ENCODE measurements around the gene CNTNAP5.

CNTNAP5 gene

DNA sequence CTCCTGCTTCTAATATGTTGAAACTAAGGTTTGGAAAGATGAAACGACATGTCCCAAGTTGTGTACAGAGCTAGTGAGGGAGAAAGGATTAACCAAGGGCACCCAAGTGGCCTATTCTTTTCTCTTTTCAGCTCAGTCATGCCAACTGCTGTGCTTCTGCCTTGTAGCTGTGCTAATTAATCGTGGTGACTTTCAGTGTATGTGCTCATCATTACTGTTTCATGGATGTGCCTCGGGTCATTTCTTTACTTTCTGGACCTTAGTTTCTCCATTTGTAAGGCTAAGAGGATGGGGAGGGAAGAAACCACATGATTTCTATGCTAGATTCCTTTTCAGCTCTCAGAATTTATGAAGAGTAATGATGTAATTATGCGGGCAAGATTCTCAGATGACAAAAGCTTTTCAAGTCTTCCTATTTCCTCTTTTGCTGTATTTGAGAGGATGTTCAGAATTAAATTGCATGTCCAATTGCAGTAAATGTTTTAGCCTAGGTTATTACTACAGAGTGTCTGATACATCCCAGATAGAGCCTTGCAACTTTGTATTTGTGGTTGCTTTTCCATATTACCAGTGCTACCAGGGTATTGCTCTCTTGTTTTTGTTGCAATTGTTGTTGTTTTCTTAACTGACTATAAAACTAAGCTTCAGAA lies 621.2 kb downstream of the CNTNAP5 start:
- no peak overlapping the region for H3K4me3 ChIP-seq (ENCODE audit: low read depth, low read length)
- no peak for DNase-seq (ENCODE audit: low read depth)
- TF ChIP-seq, protein P1, sequence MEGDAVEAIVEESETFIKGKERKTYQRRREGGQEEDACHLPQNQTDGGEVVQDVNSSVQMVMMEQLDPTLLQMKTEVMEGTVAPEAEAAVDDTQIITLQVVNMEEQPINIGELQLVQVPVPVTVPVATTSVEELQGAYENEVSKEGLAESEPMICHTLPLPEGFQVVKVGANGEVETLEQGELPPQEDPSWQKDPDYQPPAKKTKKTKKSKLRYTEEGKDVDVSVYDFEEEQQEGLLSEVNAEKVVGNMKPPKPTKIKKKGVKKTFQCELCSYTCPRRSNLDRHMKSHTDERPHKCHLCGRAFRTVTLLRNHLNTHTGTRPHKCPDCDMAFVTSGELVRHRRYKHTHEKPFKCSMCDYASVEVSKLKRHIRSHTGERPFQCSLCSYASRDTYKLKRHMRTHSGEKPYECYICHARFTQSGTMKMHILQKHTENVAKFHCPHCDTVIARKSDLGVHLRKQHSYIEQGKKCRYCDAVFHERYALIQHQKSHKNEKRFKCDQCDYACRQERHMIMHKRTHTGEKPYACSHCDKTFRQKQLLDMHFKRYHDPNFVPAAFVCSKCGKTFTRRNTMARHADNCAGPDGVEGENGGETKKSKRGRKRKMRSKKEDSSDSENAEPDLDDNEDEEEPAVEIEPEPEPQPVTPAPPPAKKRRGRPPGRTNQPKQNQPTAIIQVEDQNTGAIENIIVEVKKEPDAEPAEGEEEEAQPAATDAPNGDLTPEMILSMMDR (IDR thresholded peaks at IDR 0.05; ENCODE audit: insufficient read depth, low read depth, low read length, missing control alignments), result no peak

- no peak overlapping the region for H3K4me3 ChIP-seq (ENCODE audit: low read depth, low read length)
- DNase-seq (ENCODE audit: low read depth), result no peak
- TF ChIP-seq, protein P1 (IDR thresholded peaks at IDR 0.05; ENCODE audit: insufficient read depth, low read depth, low read length, missing control alignments), result no peak
These were observed 622.2 kb downstream of the CNTNAP5 start for GRCh38 chr2:124647245-124647644.

- no peak for DNase-seq (ENCODE audit: low read depth)
- H3K4me3 ChIP-seq (ENCODE audit: low read depth, low read length), result no peak overlapping the region
- TF ChIP-seq, protein P1 (IDR thresholded peaks at IDR 0.05; ENCODE audit: insufficient read depth, low read depth, low read length, missing control alignments), result no peak
These were observed 622.6 kb downstream of the CNTNAP5 start for GRCh38 chr2:124647663-124648062.

DNA sequence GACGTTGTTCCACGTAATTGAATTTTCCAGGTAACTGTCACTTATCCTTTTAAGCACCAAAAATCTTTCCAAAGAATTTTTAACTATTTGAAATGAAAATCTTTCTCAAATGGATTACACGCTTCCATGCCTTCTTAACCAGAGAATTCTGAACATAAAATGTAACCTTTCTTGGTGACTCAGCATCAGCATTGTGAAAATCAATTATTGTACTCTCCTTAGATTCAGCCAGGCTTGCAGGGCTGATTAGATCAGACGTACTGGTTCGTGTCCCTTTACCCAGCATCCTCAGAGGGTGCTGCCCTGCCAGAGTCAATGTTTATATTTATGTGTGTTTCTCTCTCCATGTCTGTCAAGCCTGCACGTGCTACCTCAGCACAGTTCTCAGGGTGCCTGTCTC lies 623.9 kb downstream of the CNTNAP5 start:
- H3K4me3 ChIP-seq (ENCODE audit: low read depth, low read length), result no peak overlapping the region
- TF ChIP-seq, protein P1 (IDR thresholded peaks at IDR 0.05; ENCODE audit: insufficient read depth, low read depth, low read length, missing control alignments), result no peak
- no peak for DNase-seq (ENCODE audit: low read depth)

GRCh38 chr2:124652099-124652498 lies 627.0 kb downstream of the CNTNAP5 start:
- TF ChIP-seq, protein P1 (IDR thresholded peaks at IDR 0.05; ENCODE audit: insufficient read depth, low read depth, low read length, missing control alignments), result no peak
- no peak for DNase-seq (ENCODE audit: low read depth)

GRCh38 chr2:124658373-124658772 lies 633.3 kb downstream of the CNTNAP5 start:
- H3K4me3 ChIP-seq (ENCODE audit: low read depth, low read length), result no peak overlapping the region
- DNase-seq (ENCODE audit: low read depth), result no peak
- TF ChIP-seq, protein P1 (IDR thresholded peaks at IDR 0.05; ENCODE audit: insufficient read depth, low read depth, low read length, missing control alignments), result no peak

More at GRCh38 chr2:124652099-124652498, 627.0 kb downstream of the CNTNAP5 start:
- no peak overlapping the region for H3K4me3 ChIP-seq (ENCODE audit: low read depth, low read length)

- no peak for DNase-seq (ENCODE audit: low read depth)
- TF ChIP-seq, protein P1 (IDR thresholded peaks at IDR 0.05; ENCODE audit: insufficient read depth, low read depth, low read length, missing control alignments), result no peak
- no peak overlapping the region for H3K4me3 ChIP-seq (ENCODE audit: low read depth, low read length)
These were observed 636.5 kb downstream of the CNTNAP5 start for GRCh38 chr2:124661558-124661957.
